ENCODE measurements around the gene CSTPP1.
"Not testable (repeated sequence)": the region's sequence is repeated elsewhere in the genome, so short reads cannot be mapped to it uniquely, and the experiment has no call there.

DNA sequence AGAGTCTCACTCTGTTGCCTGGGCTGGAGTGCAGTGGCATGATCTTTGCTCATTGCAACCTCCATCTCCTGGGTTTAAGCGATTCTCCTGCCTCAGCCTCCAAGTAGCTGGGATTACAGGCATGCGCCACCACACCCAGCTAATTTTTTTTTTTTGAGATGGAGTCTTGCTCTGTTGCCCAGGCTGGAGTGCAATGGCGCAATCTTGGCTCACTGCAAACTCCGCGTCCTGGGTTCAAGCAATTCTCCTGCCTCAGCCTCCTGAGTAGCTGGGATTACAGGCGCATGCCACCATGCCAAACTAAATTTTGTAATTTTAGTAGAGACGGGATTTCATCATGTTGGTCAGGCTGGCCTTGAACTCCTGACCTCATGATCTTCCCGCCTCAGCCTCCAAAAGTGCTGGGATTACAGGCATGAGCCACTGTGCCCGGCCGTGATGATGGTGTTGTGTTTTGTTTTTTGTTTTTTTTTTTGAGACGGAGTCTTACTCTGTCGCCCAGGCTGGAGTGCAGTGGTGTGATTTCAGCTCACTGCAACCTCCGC lies 271.5 kb downstream of the CSTPP1 start:
- not testable (repeated sequence) for TF ChIP-seq TAF1 (IDR thresholded peaks at IDR 0.05; ENCODE audit: low read depth); POLR2AphosphoS5 (IDR thresholded peaks at IDR 0.05); EZH2 (IDR thresholded peaks at IDR 0.05; ENCODE audit: borderline replicate concordance, insufficient read depth, low read length, poor library complexity, severe bottlenecking); MXI1 (conservative IDR thresholded peaks at IDR 0.05; ENCODE audit: poor library complexity, severe bottlenecking); SMC3 (conservative IDR thresholded peaks at IDR 0.05; ENCODE audit: poor library complexity)
- TF ChIP-seq, protein P1, sequence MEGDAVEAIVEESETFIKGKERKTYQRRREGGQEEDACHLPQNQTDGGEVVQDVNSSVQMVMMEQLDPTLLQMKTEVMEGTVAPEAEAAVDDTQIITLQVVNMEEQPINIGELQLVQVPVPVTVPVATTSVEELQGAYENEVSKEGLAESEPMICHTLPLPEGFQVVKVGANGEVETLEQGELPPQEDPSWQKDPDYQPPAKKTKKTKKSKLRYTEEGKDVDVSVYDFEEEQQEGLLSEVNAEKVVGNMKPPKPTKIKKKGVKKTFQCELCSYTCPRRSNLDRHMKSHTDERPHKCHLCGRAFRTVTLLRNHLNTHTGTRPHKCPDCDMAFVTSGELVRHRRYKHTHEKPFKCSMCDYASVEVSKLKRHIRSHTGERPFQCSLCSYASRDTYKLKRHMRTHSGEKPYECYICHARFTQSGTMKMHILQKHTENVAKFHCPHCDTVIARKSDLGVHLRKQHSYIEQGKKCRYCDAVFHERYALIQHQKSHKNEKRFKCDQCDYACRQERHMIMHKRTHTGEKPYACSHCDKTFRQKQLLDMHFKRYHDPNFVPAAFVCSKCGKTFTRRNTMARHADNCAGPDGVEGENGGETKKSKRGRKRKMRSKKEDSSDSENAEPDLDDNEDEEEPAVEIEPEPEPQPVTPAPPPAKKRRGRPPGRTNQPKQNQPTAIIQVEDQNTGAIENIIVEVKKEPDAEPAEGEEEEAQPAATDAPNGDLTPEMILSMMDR (IDR thresholded peaks at IDR 0.05; ENCODE audit: poor library complexity, severe bottlenecking), result not testable (repeated sequence)
- TF ChIP-seq, protein P2, sequence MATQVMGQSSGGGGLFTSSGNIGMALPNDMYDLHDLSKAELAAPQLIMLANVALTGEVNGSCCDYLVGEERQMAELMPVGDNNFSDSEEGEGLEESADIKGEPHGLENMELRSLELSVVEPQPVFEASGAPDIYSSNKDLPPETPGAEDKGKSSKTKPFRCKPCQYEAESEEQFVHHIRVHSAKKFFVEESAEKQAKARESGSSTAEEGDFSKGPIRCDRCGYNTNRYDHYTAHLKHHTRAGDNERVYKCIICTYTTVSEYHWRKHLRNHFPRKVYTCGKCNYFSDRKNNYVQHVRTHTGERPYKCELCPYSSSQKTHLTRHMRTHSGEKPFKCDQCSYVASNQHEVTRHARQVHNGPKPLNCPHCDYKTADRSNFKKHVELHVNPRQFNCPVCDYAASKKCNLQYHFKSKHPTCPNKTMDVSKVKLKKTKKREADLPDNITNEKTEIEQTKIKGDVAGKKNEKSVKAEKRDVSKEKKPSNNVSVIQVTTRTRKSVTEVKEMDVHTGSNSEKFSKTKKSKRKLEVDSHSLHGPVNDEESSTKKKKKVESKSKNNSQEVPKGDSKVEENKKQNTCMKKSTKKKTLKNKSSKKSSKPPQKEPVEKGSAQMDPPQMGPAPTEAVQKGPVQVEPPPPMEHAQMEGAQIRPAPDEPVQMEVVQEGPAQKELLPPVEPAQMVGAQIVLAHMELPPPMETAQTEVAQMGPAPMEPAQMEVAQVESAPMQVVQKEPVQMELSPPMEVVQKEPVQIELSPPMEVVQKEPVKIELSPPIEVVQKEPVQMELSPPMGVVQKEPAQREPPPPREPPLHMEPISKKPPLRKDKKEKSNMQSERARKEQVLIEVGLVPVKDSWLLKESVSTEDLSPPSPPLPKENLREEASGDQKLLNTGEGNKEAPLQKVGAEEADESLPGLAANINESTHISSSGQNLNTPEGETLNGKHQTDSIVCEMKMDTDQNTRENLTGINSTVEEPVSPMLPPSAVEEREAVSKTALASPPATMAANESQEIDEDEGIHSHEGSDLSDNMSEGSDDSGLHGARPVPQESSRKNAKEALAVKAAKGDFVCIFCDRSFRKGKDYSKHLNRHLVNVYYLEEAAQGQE (IDR thresholded peaks at IDR 0.05; ENCODE audit: borderline replicate concordance), result not testable (repeated sequence)
